Panc1 (cell line): ENCODE measurements around the gene TARBP1.

Experiments used
- POLR2AphosphoS5 ChIP-seq: IDR thresholded peaks from 2 replicates; pipeline ENCODE4 v1.6.1; 2012; ENCODE audit warnings: mild to moderate bottlenecking, low read depth, low read length, moderate library complexity
- TCF7L2 ChIP-seq: IDR thresholded peaks from 2 replicates; pipeline ENCODE4 v1.6.1; 2011; ENCODE audit warnings: mild to moderate bottlenecking, low read depth, low read length, inconsistent platforms
- TF ChIP-seq, protein P1 (sequence below): fragments of 450-650 bp; IDR thresholded peaks from 2 replicates; pipeline ENCODE4 v1.5.1; 2017; ENCODE audit warnings: mild to moderate bottlenecking
- TF ChIP-seq, protein P2 (sequence below), 2 experiments: IDR thresholded peaks; 2 replicates each; pipeline ENCODE4 v1.6.1; 2011 to 2012; ENCODE audit warnings: low read depth in 2 of 2, control low read depth in 1 of 2, low read length in 1 of 2, mild to moderate bottlenecking in 1 of 2, moderate library complexity in 1 of 2; ENCODE audit not compliant: insufficient read depth in 1 of 2

DNA sequence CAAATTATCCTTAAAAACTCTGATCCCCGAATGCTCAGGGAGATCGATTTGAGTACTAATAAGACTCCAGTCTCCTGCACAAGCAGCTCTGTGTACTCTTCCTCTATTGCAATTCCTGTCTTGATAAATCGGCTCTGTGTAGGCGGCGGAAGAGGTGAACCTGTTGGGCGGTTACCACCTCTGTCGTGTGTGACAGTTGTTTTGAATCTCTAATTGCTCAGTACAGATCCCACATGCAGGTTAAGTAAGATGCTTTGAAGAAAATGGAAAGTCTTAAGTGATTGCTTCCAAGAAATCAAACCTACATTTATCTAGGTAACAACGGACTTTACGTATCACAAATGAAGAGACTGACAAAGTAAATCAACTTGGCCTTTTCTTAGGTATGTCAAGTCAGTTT, 70.2 kb downstream of the TARBP1 start:
- TF ChIP-seq, protein P1, sequence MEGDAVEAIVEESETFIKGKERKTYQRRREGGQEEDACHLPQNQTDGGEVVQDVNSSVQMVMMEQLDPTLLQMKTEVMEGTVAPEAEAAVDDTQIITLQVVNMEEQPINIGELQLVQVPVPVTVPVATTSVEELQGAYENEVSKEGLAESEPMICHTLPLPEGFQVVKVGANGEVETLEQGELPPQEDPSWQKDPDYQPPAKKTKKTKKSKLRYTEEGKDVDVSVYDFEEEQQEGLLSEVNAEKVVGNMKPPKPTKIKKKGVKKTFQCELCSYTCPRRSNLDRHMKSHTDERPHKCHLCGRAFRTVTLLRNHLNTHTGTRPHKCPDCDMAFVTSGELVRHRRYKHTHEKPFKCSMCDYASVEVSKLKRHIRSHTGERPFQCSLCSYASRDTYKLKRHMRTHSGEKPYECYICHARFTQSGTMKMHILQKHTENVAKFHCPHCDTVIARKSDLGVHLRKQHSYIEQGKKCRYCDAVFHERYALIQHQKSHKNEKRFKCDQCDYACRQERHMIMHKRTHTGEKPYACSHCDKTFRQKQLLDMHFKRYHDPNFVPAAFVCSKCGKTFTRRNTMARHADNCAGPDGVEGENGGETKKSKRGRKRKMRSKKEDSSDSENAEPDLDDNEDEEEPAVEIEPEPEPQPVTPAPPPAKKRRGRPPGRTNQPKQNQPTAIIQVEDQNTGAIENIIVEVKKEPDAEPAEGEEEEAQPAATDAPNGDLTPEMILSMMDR = no peak
- TF ChIP-seq, protein P2, sequence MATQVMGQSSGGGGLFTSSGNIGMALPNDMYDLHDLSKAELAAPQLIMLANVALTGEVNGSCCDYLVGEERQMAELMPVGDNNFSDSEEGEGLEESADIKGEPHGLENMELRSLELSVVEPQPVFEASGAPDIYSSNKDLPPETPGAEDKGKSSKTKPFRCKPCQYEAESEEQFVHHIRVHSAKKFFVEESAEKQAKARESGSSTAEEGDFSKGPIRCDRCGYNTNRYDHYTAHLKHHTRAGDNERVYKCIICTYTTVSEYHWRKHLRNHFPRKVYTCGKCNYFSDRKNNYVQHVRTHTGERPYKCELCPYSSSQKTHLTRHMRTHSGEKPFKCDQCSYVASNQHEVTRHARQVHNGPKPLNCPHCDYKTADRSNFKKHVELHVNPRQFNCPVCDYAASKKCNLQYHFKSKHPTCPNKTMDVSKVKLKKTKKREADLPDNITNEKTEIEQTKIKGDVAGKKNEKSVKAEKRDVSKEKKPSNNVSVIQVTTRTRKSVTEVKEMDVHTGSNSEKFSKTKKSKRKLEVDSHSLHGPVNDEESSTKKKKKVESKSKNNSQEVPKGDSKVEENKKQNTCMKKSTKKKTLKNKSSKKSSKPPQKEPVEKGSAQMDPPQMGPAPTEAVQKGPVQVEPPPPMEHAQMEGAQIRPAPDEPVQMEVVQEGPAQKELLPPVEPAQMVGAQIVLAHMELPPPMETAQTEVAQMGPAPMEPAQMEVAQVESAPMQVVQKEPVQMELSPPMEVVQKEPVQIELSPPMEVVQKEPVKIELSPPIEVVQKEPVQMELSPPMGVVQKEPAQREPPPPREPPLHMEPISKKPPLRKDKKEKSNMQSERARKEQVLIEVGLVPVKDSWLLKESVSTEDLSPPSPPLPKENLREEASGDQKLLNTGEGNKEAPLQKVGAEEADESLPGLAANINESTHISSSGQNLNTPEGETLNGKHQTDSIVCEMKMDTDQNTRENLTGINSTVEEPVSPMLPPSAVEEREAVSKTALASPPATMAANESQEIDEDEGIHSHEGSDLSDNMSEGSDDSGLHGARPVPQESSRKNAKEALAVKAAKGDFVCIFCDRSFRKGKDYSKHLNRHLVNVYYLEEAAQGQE (IDR thresholded peaks at IDR 0.05; ENCODE audit: insufficient read depth in 1 of 2, low read depth in 2 of 2, low read length in 1 of 2) = no peak
- TF ChIP-seq POLR2AphosphoS5 = no peak
- no peak for TF ChIP-seq TCF7L2
